Esophagus squamous epithelium (tissue), 4 donors: ENCODE data around the gene PALM.

Experiments used
- CTCF ChIP-seq, 6 experiments: fragments of 450-650 bp in 4 of 6; fragments of 200-600 bp in 2 of 6; sonication (generic) in 2 of 6; IDR thresholded peaks; one replicate each; pipeline ENCODE4 v1.5.1; 2016 to 2019; ENCODE audit warnings: antibody characterized with exemption in 6 of 6, mild to moderate bottlenecking in 4 of 6, moderate library complexity in 4 of 6
- POLR2A ChIP-seq, 4 donors: fragments of 450-650 bp; IDR thresholded peaks; one replicate each; pipeline ENCODE4 v1.6.1; 2017; ENCODE audit warnings: antibody characterized with exemption in 4 of 4, mild to moderate bottlenecking in 4 of 4, moderate library complexity in 3 of 4

GRCh38 chr19:695352-695949, 13.3 kb upstream of the PALM start, which contains the start of gene PRSS57:
- TF ChIP-seq CTCF (IDR thresholded peaks at IDR 0.05) (no peak), POLR2A (IDR thresholded peaks at IDR 0.05) (no peak)
